PFSK-1 (cell line): ENCODE results near the gene RAD51.

ENCODE experiments used
- SIN3A ChIP-seq: IDR thresholded peaks from 2 replicates; pipeline ENCODE4 v1.6.1; 2012; ENCODE audit warnings: mild to moderate bottlenecking, low read length, moderate library complexity, borderline replicate concordance; ENCODE audit not compliant: insufficient read depth
- TF ChIP-seq, protein P1 (sequence below), 2 experiments: IDR thresholded peaks; 2 replicates each; pipeline versions ENCODE4 v1.6.1 to v1.8.0; 2011 to 2012; ENCODE audit warnings: low read depth in 2 of 2, low read length in 2 of 2, control low read depth in 1 of 2, inconsistent platforms in 1 of 2, mild to moderate bottlenecking in 1 of 2, moderate library complexity in 1 of 2; ENCODE audit not compliant: insufficient read depth in 1 of 2

DNA sequence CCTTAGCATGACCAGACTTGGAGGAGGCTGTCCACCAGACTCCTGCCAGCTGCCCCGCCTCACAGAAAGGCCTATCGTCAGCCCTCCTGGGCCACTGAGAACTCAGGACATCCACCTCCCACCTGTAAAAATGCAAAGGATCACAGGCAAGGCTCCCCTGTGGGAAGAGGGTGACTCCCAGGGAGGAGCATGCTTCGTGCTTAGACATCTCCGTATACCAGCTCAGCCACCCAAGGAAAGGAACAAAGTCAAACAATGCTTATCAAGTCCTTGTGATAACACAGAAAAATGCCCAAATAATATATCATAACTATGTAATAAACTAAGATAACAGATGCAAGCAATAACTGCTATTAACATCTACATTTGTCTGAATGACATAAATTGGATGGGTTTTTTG, 55.9 kb downstream of the RAD51 start:
- no peak for TF ChIP-seq SIN3A
- TF ChIP-seq, protein P1, sequence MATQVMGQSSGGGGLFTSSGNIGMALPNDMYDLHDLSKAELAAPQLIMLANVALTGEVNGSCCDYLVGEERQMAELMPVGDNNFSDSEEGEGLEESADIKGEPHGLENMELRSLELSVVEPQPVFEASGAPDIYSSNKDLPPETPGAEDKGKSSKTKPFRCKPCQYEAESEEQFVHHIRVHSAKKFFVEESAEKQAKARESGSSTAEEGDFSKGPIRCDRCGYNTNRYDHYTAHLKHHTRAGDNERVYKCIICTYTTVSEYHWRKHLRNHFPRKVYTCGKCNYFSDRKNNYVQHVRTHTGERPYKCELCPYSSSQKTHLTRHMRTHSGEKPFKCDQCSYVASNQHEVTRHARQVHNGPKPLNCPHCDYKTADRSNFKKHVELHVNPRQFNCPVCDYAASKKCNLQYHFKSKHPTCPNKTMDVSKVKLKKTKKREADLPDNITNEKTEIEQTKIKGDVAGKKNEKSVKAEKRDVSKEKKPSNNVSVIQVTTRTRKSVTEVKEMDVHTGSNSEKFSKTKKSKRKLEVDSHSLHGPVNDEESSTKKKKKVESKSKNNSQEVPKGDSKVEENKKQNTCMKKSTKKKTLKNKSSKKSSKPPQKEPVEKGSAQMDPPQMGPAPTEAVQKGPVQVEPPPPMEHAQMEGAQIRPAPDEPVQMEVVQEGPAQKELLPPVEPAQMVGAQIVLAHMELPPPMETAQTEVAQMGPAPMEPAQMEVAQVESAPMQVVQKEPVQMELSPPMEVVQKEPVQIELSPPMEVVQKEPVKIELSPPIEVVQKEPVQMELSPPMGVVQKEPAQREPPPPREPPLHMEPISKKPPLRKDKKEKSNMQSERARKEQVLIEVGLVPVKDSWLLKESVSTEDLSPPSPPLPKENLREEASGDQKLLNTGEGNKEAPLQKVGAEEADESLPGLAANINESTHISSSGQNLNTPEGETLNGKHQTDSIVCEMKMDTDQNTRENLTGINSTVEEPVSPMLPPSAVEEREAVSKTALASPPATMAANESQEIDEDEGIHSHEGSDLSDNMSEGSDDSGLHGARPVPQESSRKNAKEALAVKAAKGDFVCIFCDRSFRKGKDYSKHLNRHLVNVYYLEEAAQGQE (IDR thresholded peaks at IDR 0.05; ENCODE audit: insufficient read depth in 1 of 2, low read depth in 2 of 2, low read length in 2 of 2): no peak
